Anterior cingulate cortex (tissue), 58 donors: Measurements from ENCODE around the gene SLFNL1.

Experiments
- DNase-seq, 58 donors: peaks; one replicate each; lab custom pipeline; 2025; lab: John Stamatoyannopoulos, UW

Gene SLFNL1

GRCh38 chr1:40969445-40969844, 52.1 kb downstream of the SLFNL1 start:
- no peak for DNase-seq

GRCh38 chr1:40966417-40966816, 55.1 kb downstream of the SLFNL1 start:
- no peak for DNase-seq
